Effector memory CD8-positive, alpha-beta T cell (primary cell): ENCODE results near the gene GLDC.

Experiments used
- ATAC-seq: fragments of 150-1000 bp; cut with Tn5 transposase; replicated peaks from 2 replicates; pipeline ENCODE4 v1.10.0; 2021; ENCODE audit warnings: mild to moderate bottlenecking, moderate library complexity
- DNase-seq, 3 experiments: peaks; one replicate each; pipeline ENCODE4 v3.0.0; 2021
- H3K27ac Mint-ChIP-seq, 2 donors: one replicate each; pipeline ENCODE4 v1.8.0; 2022; ENCODE audit warnings: mild to moderate bottlenecking in 2 of 2, mixed read lengths in 2 of 2, moderate library complexity in 2 of 2
- H3K27me3 Mint-ChIP-seq, 2 donors: one replicate each; pipeline ENCODE4 v1.8.0; 2022; ENCODE audit warnings: mixed read lengths in 2 of 2
- H3K36me3 Mint-ChIP-seq: one replicate; pipeline ENCODE4 v1.8.0; 2022; ENCODE audit warnings: mild to moderate bottlenecking, moderate library complexity, mixed read lengths; ENCODE audit not compliant: insufficient read depth
- H3K4me1 Mint-ChIP-seq, 2 donors: one replicate each; pipeline ENCODE4 v1.8.0; 2022; ENCODE audit warnings: low read depth in 2 of 2, mixed read lengths in 2 of 2
- H3K4me3 Mint-ChIP-seq, 2 donors: one replicate each; pipeline ENCODE4 v1.8.0; 2022; ENCODE audit warnings: mild to moderate bottlenecking in 2 of 2, mixed read lengths in 2 of 2, moderate library complexity in 2 of 2
- H3K9me3 Mint-ChIP-seq, 2 donors: one replicate each; pipeline ENCODE4 v1.8.0; 2022; ENCODE audit warnings: mixed read lengths in 2 of 2

Gene GLDC

DNA sequence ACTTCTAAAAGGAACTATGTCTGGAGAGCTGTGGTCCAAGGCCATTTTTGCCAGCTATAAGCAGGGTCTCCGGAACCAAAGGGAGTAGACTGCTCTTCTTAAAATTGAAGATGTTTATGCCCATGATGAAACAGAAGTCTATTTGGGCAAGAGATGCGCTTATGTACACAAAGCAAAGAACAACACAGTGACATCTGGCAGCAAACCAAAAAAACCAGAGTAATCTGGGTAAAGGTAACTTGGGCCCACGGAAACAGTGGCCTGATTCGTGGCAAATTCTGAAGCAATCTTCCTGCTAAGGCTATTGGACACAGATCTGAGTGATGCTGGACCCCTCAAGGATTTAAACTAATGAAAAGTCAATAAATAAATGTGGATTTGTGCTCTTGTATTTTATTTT lies 29.7 kb upstream of the GLDC start:
- H3K9me3 Mint-ChIP-seq, result no peaks in the 10 kb centered on the region
- no peak overlapping the region for H3K4me3 Mint-ChIP-seq
- ATAC-seq (no peak), DNase-seq (no peak)
- H3K27ac Mint-ChIP-seq, result no peak overlapping the region
- H3K27me3 Mint-ChIP-seq, result no peaks in the 10 kb centered on the region
- no peaks in the 10 kb centered on the region for H3K4me1 Mint-ChIP-seq
- no peaks in the 10 kb centered on the region for H3K36me3 Mint-ChIP-seq

DNA sequence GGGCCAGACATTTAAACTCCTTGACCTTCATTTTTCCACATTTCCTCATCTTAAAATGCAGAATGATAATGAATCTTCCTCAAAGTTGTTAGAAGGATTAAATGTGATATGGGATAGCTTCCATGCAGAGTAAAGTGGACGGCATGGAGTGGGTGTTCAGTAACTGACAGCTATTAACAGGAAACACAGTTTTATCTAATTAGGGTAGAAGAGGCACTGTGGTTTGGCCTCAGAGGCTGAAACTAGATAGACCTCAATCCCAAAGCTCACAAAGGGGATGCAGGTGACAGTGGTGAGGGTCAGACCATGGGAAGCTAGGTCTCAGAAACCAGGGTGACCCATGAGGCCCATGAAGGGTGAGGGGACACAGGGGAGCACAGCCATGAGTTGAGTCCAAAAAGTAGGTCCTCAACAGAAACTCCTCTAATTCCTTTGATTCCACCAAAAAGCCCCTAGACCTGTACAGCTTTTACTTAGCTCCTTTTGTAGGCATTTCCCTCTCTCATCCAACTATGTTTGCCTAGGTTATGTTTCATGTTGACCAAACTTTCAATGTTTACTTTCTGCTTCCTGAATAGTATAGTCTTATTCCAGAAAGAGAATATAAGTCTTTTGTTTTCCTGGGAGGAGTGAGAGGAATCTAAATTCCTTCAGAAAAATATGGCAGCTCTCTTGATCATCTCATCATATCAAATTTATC lies 27.9 kb upstream of the GLDC start:
- Mint-ChIP-seq H3K4me3 (no peak overlapping the region), H3K36me3 (no peaks in the 10 kb centered on the region), H3K27ac (no peak overlapping the region), H3K9me3 (no peaks in the 10 kb centered on the region), H3K4me1 (no peaks in the 10 kb centered on the region), H3K27me3 (no peaks in the 10 kb centered on the region)
- DNase-seq (no peak), ATAC-seq (no peak)

DNA sequence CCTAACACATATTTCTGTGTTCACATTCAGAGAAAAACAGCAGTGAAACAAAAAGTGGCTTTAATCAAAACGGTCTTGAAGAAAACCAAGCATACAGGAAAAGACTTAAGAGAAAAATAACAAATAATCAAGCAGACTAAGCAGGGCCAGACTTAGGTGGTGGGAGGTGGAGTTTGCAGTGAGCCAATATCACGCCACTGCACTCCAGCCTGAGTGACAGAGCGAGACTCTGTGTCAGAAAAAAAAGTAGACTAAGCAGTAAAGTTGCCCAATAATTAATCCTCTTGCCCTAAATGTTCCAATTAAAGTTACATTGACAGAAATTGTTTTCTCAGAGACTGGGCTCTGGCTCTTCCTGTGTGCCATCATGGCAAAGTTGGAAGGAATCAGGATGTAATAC lies 26.6 kb upstream of the GLDC start:
- no peaks in the 10 kb centered on the region for H3K36me3 Mint-ChIP-seq
- DNase-seq (no peak), ATAC-seq (no peak)
- no peaks in the 10 kb centered on the region for H3K27me3 Mint-ChIP-seq
- no peak overlapping the region for H3K27ac Mint-ChIP-seq
- H3K4me1 Mint-ChIP-seq, result no peaks in the 10 kb centered on the region
- no peak overlapping the region for H3K4me3 Mint-ChIP-seq
- H3K9me3 Mint-ChIP-seq, result no peaks in the 10 kb centered on the region

DNA sequence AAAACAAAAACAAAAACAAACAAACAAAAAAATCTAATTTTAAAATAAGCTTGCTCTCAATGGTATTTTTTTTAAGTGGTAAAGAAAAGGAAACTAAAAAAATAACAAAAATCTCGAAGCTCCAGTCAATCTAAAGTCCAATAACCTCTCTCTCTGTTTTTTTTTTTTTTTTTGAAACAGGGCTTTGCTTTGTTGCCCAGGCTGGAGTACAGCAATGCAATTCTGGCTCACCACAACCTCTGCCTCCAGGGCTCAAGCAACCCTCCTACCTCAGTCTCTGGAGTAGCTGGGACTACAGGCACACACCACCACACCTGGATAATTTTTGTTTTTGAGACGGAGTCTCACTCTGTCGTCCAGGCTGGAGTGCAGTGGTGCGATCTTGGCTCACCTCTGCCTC lies 25.9 kb upstream of the GLDC start:
- H3K4me1 Mint-ChIP-seq, result no peaks in the 10 kb centered on the region
- H3K9me3 Mint-ChIP-seq, result no peaks in the 10 kb centered on the region
- H3K27me3 Mint-ChIP-seq, result no peaks in the 10 kb centered on the region
- no peak overlapping the region for H3K4me3 Mint-ChIP-seq
- H3K36me3 Mint-ChIP-seq, result no peaks in the 10 kb centered on the region
- no peak for ATAC-seq
- no peak for DNase-seq
- no peak overlapping the region for H3K27ac Mint-ChIP-seq

DNA sequence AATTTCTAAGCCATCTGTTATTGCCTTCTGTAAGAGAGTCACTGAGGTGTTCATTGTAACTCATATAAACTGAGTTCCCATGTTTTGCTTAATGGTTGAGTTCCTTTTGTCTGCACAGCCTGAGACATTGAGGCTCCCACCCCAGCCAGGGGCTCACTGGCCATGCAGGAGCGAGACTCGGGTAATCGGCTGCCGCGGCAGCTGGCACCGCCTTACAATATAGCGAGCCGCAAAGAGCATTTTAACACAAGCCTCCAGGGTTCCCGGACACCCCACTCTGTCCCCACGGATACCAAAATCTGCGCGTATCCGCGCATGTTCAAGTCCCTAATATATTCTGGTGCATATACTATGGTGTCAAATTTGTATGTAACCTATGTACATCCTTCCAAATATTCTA lies 24.4 kb upstream of the GLDC start:
- Mint-ChIP-seq H3K4me1 (no peaks in the 10 kb centered on the region), H3K27ac (no peak overlapping the region), H3K9me3 (no peaks in the 10 kb centered on the region), H3K36me3 (no peaks in the 10 kb centered on the region), H3K27me3 (no peaks in the 10 kb centered on the region), H3K4me3 (no peak overlapping the region)
- DNase-seq (no peak), ATAC-seq (no peak)

DNA sequence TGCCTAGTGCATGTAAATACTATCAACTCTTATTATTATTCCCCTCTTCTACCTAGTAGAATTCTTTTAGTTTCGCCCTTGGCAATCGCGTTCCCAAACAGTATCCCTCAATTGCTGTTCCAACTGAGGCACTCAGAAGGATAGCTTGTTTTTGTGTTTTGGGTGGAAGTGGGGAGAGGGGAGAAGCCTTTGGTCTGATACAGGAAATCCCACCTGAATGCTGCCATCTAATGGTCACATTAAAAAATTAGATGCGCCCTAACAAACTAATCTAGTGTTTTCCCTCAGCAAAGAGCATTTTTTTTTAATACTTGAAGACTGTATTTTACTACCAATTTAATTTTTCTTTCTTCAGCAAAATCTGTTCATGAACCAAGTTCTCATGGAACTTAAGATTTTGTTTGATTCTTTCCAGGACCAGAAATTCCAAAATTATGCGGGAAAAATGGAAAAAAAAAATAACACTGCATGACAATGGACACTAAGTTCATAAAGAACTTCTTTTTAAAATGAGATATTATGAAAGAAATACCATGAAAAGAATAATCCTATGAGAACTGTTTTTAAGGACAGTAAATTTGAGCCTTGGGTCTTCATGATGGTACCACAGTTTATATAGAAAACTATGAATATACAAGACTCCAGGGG lies 22.2 kb upstream of the GLDC start:
- no peaks in the 10 kb centered on the region for H3K9me3 Mint-ChIP-seq

DNA sequence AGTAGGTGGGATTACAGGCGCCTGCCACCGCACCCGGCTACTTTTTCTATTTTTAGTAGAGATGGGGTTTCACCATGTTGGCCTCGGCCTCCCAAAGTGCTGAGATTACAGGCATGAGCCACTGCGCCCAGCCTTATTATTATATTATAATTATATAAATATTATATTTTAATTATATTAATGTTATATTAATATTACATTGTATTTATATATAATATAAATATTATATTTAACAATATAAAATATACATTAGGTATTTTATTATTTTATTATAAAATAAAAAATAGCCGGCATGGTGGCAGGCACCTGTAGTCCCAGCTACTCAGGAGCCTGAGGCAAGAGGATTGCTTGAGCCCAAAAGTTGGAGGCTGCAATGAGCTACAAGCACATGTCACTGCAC lies 21.6 kb upstream of the GLDC start:
- ATAC-seq (no peak), DNase-seq (no peak)
- H3K27me3 Mint-ChIP-seq, result no peaks in the 10 kb centered on the region
- peaks cover 3% of the 10 kb centered on the region for H3K36me3 Mint-ChIP-seq
- H3K9me3 Mint-ChIP-seq, result no peaks in the 10 kb centered on the region
- H3K4me3 Mint-ChIP-seq, result no peak overlapping the region
- no peak overlapping the region for H3K27ac Mint-ChIP-seq
- no peaks in the 10 kb centered on the region for H3K4me1 Mint-ChIP-seq

More for the DNA sequence above, 22.2 kb upstream of the GLDC start:
- DNase-seq (no peak), ATAC-seq (no peak)
- H3K4me3 Mint-ChIP-seq, result no peak overlapping the region
- H3K36me3 Mint-ChIP-seq, result peaks cover 3% of the 10 kb centered on the region
- H3K27me3 Mint-ChIP-seq, result no peaks in the 10 kb centered on the region
- no peaks in the 10 kb centered on the region for H3K4me1 Mint-ChIP-seq
- H3K27ac Mint-ChIP-seq, result no peak overlapping the region

DNA sequence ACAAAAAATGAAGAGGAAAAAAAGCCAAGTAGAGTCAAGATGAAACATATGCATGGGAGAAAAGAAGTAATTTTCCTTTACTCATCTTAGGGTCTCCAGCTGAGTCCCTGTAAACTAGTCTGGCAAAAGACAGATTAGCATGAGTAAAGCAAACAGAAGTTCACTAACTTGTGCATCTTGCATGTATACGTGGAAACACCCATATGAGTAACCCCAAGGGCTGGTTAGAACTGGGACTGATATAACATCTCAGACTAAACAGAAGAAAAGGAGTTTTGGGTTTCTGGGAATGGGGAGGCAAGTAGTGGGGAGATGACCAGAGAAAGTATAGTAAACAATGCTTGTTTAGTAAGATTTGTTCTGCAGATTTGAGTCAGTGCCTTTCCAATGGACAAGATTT lies 20.1 kb upstream of the GLDC start:
- DNase-seq (no peak), ATAC-seq (no peak)
- Mint-ChIP-seq H3K4me3 (no peak overlapping the region), H3K4me1 (no peaks in the 10 kb centered on the region), H3K27ac (no peak overlapping the region), H3K9me3 (no peaks in the 10 kb centered on the region), H3K36me3 (peaks cover 6% of the 10 kb centered on the region), H3K27me3 (no peaks in the 10 kb centered on the region)

DNA sequence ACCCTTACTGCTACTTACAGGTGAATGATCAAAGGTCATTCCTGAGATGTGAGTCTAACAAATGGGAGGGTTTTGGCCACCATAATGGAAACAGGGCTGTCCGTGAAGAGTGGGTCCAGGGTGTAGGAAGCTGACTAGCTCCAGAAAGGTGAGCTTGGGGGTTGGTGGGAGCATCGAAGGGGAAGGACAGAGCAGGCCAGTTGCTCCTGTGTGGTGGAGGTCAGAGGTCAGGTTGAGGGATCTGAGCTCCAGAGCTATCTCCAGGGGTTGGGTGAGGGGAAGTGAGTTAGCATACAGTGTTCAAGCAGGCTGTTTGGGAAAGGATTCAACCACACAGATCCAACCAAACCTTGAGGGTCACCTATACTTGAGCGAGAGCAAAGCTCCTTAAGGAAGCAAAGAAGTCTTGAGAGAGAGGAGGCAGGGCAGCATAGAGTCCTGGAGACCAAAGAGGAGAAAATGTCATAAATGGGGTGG lies 18.7 kb upstream of the GLDC start:
- DNase-seq (no peak), ATAC-seq (no peak)
- Mint-ChIP-seq H3K27ac (no peak overlapping the region), H3K9me3 (no peaks in the 10 kb centered on the region), H3K36me3 (peaks cover 6% of the 10 kb centered on the region), H3K27me3 (no peaks in the 10 kb centered on the region), H3K4me1 (no peaks in the 10 kb centered on the region), H3K4me3 (no peak overlapping the region)

DNA sequence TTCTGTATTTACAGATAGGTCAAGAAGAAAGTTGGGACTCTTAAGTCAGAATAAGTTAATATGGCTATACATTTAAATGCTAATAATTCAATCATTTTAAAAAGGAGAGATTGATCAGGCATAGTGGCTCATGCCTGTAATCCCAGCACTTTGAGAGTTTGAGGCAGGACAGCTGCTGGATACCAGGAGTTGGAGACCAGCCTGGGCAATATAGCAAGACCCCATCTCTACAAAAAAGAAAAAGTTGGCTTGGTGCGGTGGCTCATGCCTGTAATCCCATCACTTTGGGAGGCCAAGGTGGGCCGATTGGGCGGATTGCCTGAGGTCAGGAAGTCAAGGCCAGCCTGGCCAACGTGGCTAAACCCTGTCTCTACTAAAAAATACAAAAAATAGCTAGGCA lies 15.0 kb upstream of the GLDC start:
- Mint-ChIP-seq H3K4me3 (no peak overlapping the region), H3K27me3 (peaks cover 10 to 13% of the 10 kb centered on the region in 2 donors), H3K27ac (no peak overlapping the region), H3K9me3 (no peaks in the 10 kb centered on the region), H3K36me3 (peaks cover 10% of the 10 kb centered on the region), H3K4me1 (no peaks in the 10 kb centered on the region)
- no peak for ATAC-seq
- DNase-seq, result no peak

DNA sequence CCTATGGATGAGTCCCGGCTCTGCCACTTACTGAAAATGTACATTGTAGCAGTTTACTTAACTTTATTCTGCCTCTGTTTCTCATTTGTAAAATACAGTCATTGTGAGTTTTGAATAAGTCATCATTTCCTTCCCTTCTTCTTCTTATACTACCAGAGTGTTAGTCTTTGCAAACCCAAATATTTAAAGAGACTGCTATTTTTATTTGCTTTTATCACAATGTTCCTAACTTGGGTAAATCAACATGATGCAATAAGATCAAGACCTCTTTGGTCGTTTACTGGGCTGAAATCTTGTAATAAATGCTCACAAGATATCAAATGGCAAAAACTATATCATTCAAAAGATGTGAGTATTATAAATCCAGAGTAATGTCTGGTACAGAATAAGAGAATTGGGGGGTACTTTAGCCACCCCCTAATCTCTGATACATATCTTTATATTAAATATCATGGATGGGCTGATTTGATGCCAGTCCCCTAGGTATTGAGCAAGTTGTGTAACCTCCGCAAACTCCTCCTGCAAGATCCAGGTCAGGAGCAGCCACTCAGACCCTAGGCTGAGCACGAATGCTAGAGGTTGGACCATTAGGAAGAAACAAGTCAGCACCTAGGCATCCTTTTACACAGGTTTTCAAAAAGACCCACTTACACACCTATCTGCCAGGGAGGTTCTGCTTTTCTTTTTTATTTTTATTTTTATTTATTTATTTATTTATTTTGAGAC lies 13.3 kb upstream of the GLDC start:
- H3K36me3 Mint-ChIP-seq, result peaks cover 10% of the 10 kb centered on the region
- DNase-seq (no peak), ATAC-seq (no peak)
- H3K27ac Mint-ChIP-seq, result no peak overlapping the region
- no peak overlapping the region for H3K4me3 Mint-ChIP-seq
- H3K4me1 Mint-ChIP-seq, result peaks cover 5 to 7% of the 10 kb centered on the region in 2 donors
- H3K27me3 Mint-ChIP-seq, result peaks cover 23 to 24% of the 10 kb centered on the region in 2 donors
- H3K9me3 Mint-ChIP-seq, result no peaks in the 10 kb centered on the region

DNA sequence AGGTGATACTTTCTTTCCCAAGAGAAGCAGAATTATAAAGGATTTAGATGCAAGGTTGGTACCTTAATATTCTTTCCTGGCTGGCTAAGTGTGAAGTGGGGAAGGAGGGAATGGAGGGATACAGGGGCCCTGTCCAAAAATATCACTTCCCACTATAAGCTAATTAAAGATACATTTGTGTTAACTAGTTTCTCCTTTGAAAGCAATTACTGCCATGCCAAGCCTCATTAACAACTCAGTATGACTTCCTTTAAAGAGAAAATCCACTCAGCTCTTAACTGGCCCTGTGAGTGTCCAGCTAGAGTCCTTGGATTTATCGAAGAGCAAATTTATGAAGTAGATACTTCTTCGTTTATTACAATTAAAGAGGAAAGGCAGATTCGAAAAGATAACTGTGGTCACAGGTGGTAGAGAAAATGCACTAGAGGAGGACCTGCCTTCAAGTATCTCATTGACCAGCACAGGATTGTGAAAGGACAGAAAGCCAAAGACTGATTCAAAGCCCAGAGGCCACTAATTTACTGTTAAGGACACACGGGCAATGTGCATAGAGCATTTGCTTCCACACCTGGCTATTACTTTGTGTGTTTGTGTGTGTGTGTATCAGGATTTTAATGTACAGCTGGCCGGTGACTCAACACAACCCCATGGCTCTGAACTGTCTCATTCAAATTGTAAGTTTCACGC lies 11.2 kb upstream of the GLDC start:
- peaks cover 7% of the 10 kb centered on the region for H3K36me3 Mint-ChIP-seq
- H3K27ac Mint-ChIP-seq, result no peak overlapping the region
- peaks cover 5 to 7% of the 10 kb centered on the region in 2 donors for H3K4me1 Mint-ChIP-seq
- H3K27me3 Mint-ChIP-seq, result peaks cover 31 to 38% of the 10 kb centered on the region in 2 donors
- no peak for DNase-seq
- ATAC-seq, result no peak
- no peaks in the 10 kb centered on the region for H3K9me3 Mint-ChIP-seq
- no peak overlapping the region for H3K4me3 Mint-ChIP-seq

DNA sequence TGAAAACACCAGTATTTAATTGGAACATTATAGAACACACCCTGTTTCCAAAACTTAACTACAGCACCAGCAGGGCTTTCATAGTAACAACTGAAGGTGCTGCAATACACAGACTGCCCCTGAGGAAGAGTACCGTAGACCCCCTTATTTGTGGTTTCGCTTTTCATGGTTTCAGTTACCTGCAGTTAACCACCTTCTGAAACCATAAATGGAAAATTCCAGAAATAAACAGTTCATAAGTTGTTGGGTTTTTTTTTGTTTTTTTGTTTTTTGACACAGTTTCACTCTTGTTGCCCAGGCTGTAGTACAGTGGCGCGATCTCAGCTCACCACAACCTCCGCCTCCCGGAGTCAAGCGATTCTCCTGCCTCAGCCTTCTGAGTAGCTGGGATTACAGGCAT lies 9.5 kb upstream of the GLDC start:
- H3K4me1 Mint-ChIP-seq, result peaks cover 5 to 7% of the 10 kb centered on the region in 2 donors
- DNase-seq (no peak), ATAC-seq (peak; percentile 54)
- H3K4me3 Mint-ChIP-seq, result peak overlapping the region; percentile 59 to 67
- H3K9me3 Mint-ChIP-seq, result no peaks in the 10 kb centered on the region
- peaks cover 4% of the 10 kb centered on the region for H3K36me3 Mint-ChIP-seq
- peaks cover 31 to 38% of the 10 kb centered on the region in 2 donors for H3K27me3 Mint-ChIP-seq
- peak overlapping the region; percentile 11 to 37 for H3K27ac Mint-ChIP-seq
